Smooth muscle cell (in vitro differentiated cells): Measurements from ENCODE around the gene CNKSR2. TPM values are rescaled to one million over a fixed set of nuclear protein-coding genes. Genes with fewer than 3 reads are reported as not detected.

Source experiments
- DNase-seq: peaks from one replicate; lab custom pipeline; 2025; ENCODE audit not compliant: unreplicated experiment; lab: John Stamatoyannopoulos, UW
- H2AFZ ChIP-seq: fragments of 200-600 bp; sonication (generic); 2 replicates; pipeline ENCODE4 v1.6.0; 2016; ENCODE audit warnings: antibody characterized with exemption, low read depth, mild to moderate bottlenecking
- H3F3A ChIP-seq: fragments of 200-600 bp; sonication (generic); 2 replicates; pipeline ENCODE4 v1.6.0; 2017; ENCODE audit warnings: antibody characterized with exemption, low read depth
- H3K27ac ChIP-seq: fragments of 200-600 bp; sonication (generic); 2 replicates; pipeline ENCODE4 v1.5.1; 2016; ENCODE audit warnings: low read depth, mild to moderate bottlenecking
- H3K27me3 ChIP-seq: fragments of 200-600 bp; sonication (generic); 2 replicates; pipeline ENCODE4 v1.6.1; 2016; ENCODE audit warnings: low read depth, mild to moderate bottlenecking
- H3K36me3 ChIP-seq: fragments of 200-600 bp; sonication (generic); 2 replicates; pipeline ENCODE4 v1.5.1; 2016; ENCODE audit warnings: low read depth
- H3K4me1 ChIP-seq: fragments of 200-600 bp; sonication (generic); 2 replicates; pipeline ENCODE4 v1.5.1; 2016; ENCODE audit warnings: low read depth
- H3K4me2 ChIP-seq: fragments of 200-600 bp; sonication (generic); 2 replicates; pipeline ENCODE4 v1.6.0; 2016; ENCODE audit warnings: mild to moderate bottlenecking
- H3K4me3 ChIP-seq: fragments of 200-600 bp; sonication (generic); 2 replicates; pipeline ENCODE4 v1.5.1; 2016; ENCODE audit warnings: mild to moderate bottlenecking
- H3K79me2 ChIP-seq: fragments of 200-600 bp; sonication (generic); 2 replicates; pipeline ENCODE4 v1.6.0; 2016; ENCODE audit warnings: low read depth, mild to moderate bottlenecking
- H3K9ac ChIP-seq: fragments of 200-600 bp; sonication (generic); 2 replicates; pipeline ENCODE4 v1.6.0; 2016; ENCODE audit warnings: low read depth
- H3K9me3 ChIP-seq: fragments of 200-600 bp; sonication (generic); replicated peaks from 2 replicates; pipeline ENCODE4 v1.5.1; 2016; ENCODE audit warnings: low read depth
- H4K20me1 ChIP-seq: fragments of 200-600 bp; sonication (generic); 2 replicates; pipeline ENCODE4 v1.6.0; 2016; ENCODE audit warnings: low read depth
- CTCF ChIP-seq: fragments of 200-600 bp; sonication (generic); IDR thresholded peaks from 2 replicates; pipeline ENCODE4 v1.5.1; 2017; ENCODE audit warnings: borderline replicate concordance, mild to moderate bottlenecking, antibody characterized with exemption; ENCODE audit not compliant: insufficient read depth, poor library complexity, severe bottlenecking
- WGBS: methylation state at CpG from one replicate; pipeline ENCODE4 v1.1.7; 2016; ENCODE audit warnings: low lambda C conversion rate; 5-methylcytosine and 5-hydroxymethylcytosine counted together
- polyA plus RNA-seq: library from polyadenylated mRNA; unstranded; fragments of >200 nt; fragmentation: Nextera tagmentation; extraction: Ambion mirVana; gene quantifications from 2 replicates; pipeline ENCODE4 v1.2.1, GENCODE V29; 2016
- total RNA-seq: library from RNA; depleted of rRNA; stranded (reverse); fragments of >200 nt; gene quantifications from 2 replicates; pipeline ENCODE4 v1.2.3, GENCODE V29; 2014

The CNKSR2 gene
- total and polyA plus RNA-seq, 2 experiments from 2014 or later: 1.1 TPM; not detected in 1

- H3K9ac ChIP-seq: no peak overlapping the region
- no peak for DNase-seq
- no peaks in the 10 kb centered on the region for H3F3A ChIP-seq
- H3K36me3 ChIP-seq: no peaks in the 10 kb centered on the region
- H3K4me2 ChIP-seq: no peak overlapping the region
- H3K9me3 ChIP-seq: no peaks in the 10 kb centered on the region
- no peak for TF ChIP-seq CTCF
- no peak overlapping the region for H3K4me3 ChIP-seq
- H3K4me1 ChIP-seq: no peaks in the 10 kb centered on the region
- H2AFZ ChIP-seq: no peak overlapping the region
- no peaks in the 10 kb centered on the region for H3K27me3 ChIP-seq
- no peak overlapping the region for H3K27ac ChIP-seq
- H3K79me2 ChIP-seq: no peaks in the 10 kb centered on the region
- 60% methylated on average over 1 of the region's 1 CpG for WGBS
- no peaks in the 10 kb centered on the region for H4K20me1 ChIP-seq
Measured at GRCh38 chrX:21487832-21488231, 113.6 kb downstream of the CNKSR2 start.

- Histone ChIP-seq H3K4me2 (no peak overlapping the region), H3F3A (no peaks in the 10 kb centered on the region), H3K27me3 (no peaks in the 10 kb centered on the region), H3K9ac (no peak overlapping the region), H4K20me1 (no peaks in the 10 kb centered on the region), H3K4me3 (no peak overlapping the region), H3K79me2 (no peaks in the 10 kb centered on the region), H3K36me3 (no peaks in the 10 kb centered on the region), H2AFZ (no peak overlapping the region), H3K4me1 (no peaks in the 10 kb centered on the region), H3K27ac (no peak overlapping the region), H3K9me3 (no peaks in the 10 kb centered on the region)
- no peak for DNase-seq
- WGBS: 63% methylated on average over 4 of the region's 4 CpGs
- no peak for TF ChIP-seq CTCF
Measured at GRCh38 chrX:21490341-21490740, 116.1 kb downstream of the CNKSR2 start.

GRCh38 chrX:21493226-21493830, 119.1 kb downstream of the CNKSR2 start:
- Histone ChIP-seq H3K4me3 (no peak overlapping the region), H3K36me3 (no peaks in the 10 kb centered on the region), H3K4me2 (no peak overlapping the region), H4K20me1 (no peaks in the 10 kb centered on the region), H3K79me2 (no peaks in the 10 kb centered on the region), H3K27me3 (no peaks in the 10 kb centered on the region), H3K4me1 (no peaks in the 10 kb centered on the region), H3K9me3 (no peaks in the 10 kb centered on the region), H3F3A (no peaks in the 10 kb centered on the region), H3K9ac (no peak overlapping the region), H2AFZ (no peak overlapping the region), H3K27ac (no peak overlapping the region)
- no peak for TF ChIP-seq CTCF
- WGBS: 71% methylated on average over 1 of the region's 1 CpG
- no peak for DNase-seq

- no peak overlapping the region for H3K9ac ChIP-seq
- H4K20me1 ChIP-seq: no peaks in the 10 kb centered on the region
- WGBS: 86% methylated on average over 3 of the region's 3 CpGs
- H3K9me3 ChIP-seq: peaks cover 3% of the 10 kb centered on the region
- no peaks in the 10 kb centered on the region for H3K79me2 ChIP-seq
- no peak overlapping the region for H3K27ac ChIP-seq
- H3K4me1 ChIP-seq: no peaks in the 10 kb centered on the region
- no peak for TF ChIP-seq CTCF
- H3K4me3 ChIP-seq: no peak overlapping the region
- no peak overlapping the region for H2AFZ ChIP-seq
- H3K4me2 ChIP-seq: no peak overlapping the region
- no peak for DNase-seq
- H3F3A ChIP-seq: no peaks in the 10 kb centered on the region
- no peaks in the 10 kb centered on the region for H3K36me3 ChIP-seq
- H3K27me3 ChIP-seq: no peaks in the 10 kb centered on the region
Measured at GRCh38 chrX:21503593-21503992, 129.4 kb downstream of the CNKSR2 start.
